NOMO-1 (cell line): ENCODE measurements around the gene TMEM271.

Experiments
- DNase-seq, 2 experiments: peaks; one replicate each; lab custom pipeline; 2025; ENCODE audit not compliant: unreplicated experiment in 2 of 2; lab: John Stamatoyannopoulos, UW

TMEM271 gene

GRCh38 chr4:581753-582361, 5.8 kb upstream of the TMEM271 start:
- no peak for DNase-seq

DNA sequence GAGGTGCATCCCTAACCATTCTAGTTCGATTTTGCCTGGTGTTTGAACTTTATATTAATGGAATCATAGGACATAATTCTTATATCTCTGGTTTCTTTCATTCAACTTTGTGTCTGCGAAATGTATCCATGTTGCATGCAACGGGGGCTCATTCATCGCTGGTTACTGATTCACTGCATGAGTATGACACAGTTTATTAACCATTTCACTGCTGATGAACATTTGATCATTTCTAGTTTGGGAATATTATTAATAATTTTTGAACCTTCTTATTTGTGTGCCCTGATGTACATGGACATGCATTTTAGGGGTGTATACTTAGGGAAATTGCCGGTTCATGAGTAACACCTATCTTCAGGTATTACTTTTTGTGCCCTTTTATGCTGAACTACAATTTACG, 5.1 kb upstream of the TMEM271 start:
- no peak for DNase-seq

- no peak for DNase-seq
Measured at GRCh38 chr4:579543-580175, 3.6 kb upstream of the TMEM271 start.

- DNase-seq, result no peak
Measured at GRCh38 chr4:578451-579443, 2.7 kb upstream of the TMEM271 start.

DNA sequence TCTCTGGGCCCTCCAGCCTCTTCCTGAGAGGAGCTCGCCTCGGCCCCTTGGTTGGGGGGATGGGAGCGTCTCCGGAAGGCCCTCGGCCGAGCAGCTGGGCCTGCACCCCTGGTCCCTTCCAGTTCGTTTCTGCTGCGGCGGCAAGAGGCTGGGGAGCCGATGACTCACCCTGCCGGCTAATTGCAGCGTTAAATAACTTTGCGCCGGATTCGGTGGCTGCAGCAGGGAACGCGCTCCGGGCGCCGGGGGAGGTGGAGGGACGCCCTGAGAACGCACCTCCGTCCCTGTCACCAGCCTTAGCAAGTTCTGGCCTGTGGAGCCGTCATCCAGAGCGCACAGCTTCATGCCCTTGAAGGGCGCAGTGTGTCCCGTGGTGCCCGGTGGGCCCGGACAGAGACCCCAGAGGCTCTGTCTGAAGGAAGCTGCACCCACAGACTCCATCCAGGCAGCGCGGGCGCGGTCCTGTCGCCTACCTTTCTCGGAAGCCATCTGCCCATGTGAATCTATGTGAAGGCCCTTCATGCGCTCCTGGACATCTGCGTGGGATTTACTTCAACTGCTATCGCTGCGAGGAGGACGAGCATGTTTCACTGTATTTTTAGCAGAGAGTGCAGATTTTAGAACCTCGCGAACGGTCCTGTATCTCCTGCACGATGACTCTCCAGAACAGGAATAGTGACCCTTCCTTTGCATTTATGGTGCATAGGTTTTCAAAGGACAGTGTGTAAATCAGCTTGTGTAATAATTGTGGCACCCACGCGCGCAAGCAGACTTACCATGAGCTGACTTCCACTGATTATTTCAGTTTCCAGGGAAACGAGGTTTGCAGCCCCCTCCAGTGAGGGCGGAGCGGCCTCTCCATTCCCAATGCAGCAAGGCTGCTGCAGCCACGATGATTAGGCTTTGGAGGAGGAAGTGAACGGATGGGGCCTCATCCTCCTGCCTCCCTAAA, 1.7 kb upstream of the TMEM271 start:
- no peak for DNase-seq

DNA sequence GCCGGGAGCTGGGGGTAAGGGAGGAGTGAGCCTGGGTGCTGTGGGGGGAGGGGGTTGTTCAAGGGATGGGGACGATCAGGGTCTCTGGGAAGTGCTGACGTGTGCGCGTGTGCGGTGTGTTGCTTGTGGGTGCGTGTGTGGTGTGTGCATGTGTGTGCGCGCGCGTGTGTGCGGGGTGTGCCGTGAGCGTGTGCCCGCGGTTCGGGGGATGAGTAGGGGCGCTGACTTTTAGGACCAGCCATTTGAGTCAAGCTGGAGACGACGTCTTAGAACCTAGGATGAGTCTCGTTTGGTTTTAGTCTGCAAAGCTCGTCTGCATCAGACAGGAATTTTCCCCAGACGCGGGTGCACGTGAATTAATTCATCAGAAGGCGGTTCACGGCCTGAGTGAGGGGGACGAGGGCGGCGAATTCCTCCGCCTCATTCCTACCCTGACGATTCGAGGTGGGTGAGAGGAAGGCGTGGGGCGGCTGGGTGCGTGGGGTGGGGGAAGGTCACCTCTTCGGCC, 950 bp upstream of the TMEM271 start:
- DNase-seq, result no peak

DNA sequence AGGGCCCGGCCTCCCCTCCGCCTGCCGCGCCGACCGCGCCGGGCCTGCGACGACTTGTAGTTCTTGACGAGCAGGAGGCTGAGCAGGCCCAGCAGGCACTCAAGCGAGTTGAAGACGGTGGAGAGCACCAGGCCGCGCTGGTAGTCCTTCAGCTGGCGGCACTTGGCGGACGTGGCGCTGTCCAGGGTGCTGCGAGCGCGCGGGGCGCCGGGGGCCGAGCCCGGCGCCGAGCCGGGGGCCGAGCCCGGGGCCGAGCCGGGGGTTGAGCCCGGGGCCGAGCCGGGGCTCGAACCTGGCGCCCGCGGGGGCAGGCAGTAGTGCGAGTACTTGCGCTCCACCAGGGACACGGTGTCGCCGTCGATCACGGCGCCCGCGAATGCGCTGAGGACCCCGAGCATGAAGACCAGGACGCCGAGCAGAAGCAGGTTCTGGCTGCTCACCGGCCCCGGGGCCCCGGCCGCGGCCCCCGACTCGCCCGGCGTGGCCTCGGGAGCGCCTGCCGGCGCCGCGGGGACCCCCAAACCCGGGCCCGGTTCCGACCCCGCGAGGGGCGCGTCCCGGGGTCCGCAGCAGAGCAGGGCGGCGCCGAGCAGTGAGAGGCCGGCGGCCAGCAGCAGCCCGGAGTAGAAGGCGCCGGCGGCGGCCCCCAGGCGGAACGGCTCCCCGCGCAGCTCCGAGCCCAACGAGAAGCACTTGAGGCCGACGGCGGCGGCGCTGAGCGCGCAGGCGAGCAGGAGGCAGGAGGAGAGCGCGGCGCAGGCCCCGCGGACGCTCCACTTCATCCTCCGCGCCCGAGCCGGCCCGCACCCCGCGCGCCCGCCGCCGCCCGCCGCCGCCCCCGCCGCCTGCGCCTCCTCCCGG, 584 bp downstream of the TMEM271 start:
- no peak for DNase-seq

GRCh38 chr4:574346-575161, 1.5 kb downstream of the TMEM271 start:
- no peak for DNase-seq

DNA sequence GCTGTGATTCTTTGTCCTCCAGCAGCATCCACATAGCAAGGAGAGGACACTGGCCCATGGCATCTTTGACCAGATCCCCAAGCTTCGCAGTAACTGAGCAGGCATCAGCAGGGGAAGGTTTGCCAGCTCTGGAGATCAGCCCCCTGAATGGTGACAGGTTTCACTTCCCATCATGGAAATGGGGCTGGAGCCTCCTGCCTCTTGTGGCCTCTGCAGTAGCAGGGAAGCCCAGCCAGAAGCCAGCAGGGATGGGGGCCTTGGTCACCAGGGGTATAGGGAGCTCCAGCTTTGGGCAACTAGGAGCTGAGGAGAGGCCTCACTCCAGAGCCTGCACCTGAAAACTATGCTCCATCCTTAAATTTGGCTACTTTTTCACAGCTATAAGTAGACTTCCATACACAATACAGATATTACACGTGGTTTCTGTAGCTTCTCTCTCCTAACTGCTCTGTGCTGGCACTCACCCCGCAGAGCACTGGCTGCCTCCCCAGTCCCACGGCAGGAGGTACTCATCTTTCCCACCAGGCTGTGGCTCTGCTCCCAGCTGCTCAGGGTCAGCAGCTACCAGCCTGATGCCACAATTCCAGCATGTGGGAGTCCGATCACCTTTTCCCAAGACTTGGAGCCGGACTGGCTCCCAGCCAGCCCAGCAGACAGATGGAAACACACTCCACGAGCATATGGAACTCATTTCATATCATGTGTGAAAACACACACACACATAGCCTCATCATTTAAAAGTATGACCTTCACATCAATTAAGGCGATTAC, 2.8 kb downstream of the TMEM271 start:
- DNase-seq, result no peak

GRCh38 chr4:572594-572993, 3.5 kb downstream of the TMEM271 start:
- DNase-seq, result no peak

DNA sequence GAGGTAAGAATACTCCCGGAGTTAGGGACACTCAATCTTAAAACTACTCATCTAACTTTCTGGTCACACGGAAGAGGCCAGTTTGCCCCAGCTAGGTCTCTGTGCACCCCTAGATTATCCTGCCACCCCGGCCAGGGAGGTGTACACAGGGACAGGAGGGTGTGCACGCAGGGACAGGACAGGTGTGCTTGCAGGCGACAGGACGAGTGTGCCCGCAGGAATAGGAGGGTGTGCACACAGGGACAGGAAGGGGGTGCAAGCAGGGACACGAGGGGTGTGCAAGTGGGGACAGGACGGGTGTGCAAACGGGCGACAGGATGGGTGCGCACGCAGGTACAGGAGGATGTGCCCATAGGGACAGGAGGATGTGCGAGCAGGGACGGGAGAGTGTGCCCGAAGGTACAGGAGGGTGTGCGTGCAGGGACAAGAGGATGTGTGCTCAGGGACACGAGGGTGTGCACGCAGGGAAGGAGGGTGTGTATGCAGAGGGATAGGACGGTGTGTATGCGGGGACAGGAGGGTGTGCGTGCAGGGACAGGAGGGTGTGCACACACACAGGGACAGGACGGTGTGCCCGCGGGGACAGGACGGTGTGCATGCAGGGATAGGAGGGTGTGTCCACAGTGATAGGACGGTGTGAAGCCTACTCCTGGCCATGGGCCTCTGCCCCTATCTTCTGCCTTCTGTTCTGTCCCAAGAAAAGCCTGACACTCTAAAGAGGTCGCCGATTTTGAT, 4.1 kb downstream of the TMEM271 start:
- no peak for DNase-seq

- no peak for DNase-seq
Measured at GRCh38 chr4:570754-571153, 5.3 kb downstream of the TMEM271 start.

- DNase-seq, result no peak
Measured at GRCh38 chr4:569958-570667, 6.0 kb downstream of the TMEM271 start.

- DNase-seq, result no peak
Measured at GRCh38 chr4:568962-569361, 7.1 kb downstream of the TMEM271 start.

- no peak for DNase-seq
Measured at GRCh38 chr4:568351-568652, 7.8 kb downstream of the TMEM271 start.

DNA sequence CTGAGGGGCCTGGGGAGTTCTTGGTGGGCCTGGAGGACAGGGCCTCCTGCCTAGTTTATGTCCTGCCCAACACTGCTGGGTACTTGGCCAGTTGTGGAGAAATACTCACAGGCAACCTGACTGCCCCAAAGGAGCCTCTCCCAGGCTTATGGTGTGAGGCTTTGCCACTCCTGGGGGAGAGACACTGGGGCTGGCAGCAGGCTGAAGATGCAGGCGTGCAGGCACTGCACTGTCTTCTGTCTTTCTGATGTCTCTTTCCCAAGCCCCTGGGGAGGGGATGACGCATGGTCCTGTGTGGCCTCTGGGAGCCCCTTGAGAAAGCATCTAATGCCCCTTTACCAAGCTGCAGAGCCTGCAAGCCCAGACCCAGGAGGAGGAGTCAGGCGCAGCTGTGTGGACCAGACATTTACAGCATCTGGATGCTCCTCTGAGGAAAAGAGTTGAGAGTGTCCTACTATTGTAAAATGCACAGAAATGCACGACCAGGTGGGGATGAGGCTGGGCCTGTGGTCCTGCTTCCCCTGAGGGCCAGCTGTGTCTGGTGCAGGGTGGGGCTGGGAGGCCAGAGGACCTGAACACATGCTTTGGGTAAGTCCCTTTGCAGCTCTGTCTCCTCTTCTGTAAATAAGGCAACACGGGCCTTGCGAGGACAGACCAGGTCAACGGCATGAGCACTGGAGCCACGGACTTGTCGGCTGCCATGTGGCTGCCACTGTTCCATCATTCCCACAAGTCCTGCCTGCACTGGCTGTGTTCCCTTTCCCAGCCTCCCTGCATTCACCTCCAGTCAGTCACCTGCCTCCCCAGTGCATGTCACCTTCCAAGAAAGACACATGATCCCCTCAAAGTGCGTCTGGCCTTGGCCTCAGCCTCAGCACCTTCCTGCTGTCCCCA, 8.4 kb downstream of the TMEM271 start:
- DNase-seq, result no peak
